ENCODE data around the gene MAPK10. TPM values are rescaled to one million over a fixed set of nuclear protein-coding genes. Genes with fewer than 3 reads are reported as not detected.

MAPK10 gene
- total RNA-seq, 2 experiments from 2014 or later = 0.28 to 0.36 TPM

GRCh38 chr4:86013621-86014020 is 346.2 kb downstream of the MAPK10 start:
- Histone ChIP-seq H3K36me3 (ENCODE audit: insufficient read depth, low read length) (no peaks in the 10 kb centered on the region), H3K27ac (ENCODE audit: low read depth in 1 of 2, low read length in 2 of 2) (no peak overlapping the region), H3K4me1 (ENCODE audit: insufficient read depth, low read length) (no peaks in the 10 kb centered on the region), H3K27me3 (ENCODE audit: control insufficient read depth in 1 of 2, insufficient read depth in 2 of 2, low read length in 2 of 2) (no peaks in the 10 kb centered on the region), H3K4me3 (ENCODE audit: low read length) (no peak overlapping the region), H3K9me3 (ENCODE audit: control insufficient read depth in 1 of 2, insufficient read depth in 1 of 2, low read length in 2 of 2) (no peaks in the 10 kb centered on the region)
- intact Hi-C loops (cut with DNase I, micrococcal nuclease) = no loop called here
- ChIA-PET CTCF (no interaction called here), POLR2A (no interaction called here)
- no peaks in the 10 kb centered on the region for H3K9me3 Mint-ChIP-seq
- DNase-seq (no peak), ATAC-seq (ENCODE audit: poor library complexity) (no peak)
- H3K4me1 Mint-ChIP-seq (ENCODE audit: low read depth) = no peaks in the 10 kb centered on the region
- no peak overlapping the region for H3K27ac Mint-ChIP-seq
- H3K36me3 Mint-ChIP-seq (ENCODE audit: low read depth) = no peaks in the 10 kb centered on the region
- TF ChIP-seq CTCF (IDR thresholded peaks at IDR 0.05) = no peak
- no peak overlapping the region for H3K4me3 Mint-ChIP-seq
- H3K27me3 Mint-ChIP-seq = no peaks in the 10 kb centered on the region

DNA sequence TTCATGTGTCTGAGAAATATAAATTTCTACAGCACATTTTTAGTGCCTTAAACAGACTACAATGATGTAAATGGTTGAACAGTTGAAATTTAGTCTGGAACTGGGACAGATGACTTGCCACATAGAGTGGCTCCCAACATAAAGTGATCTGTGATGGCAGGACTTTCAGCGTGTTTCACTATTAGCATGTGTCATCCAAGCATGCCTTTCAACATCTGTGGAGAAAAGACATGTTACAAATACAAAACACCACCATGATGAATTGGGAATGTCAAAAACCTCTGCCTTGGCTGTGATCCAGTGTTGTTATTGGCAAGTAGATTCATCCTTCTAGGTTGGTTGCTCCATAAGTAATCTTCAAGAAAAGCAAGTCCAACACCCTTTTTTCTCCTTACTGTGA is 348.7 kb downstream of the MAPK10 start:
- Mint-ChIP-seq H3K27ac (no peak overlapping the region), H3K36me3 (ENCODE audit: low read depth) (no peaks in the 10 kb centered on the region), H3K4me3 (no peak overlapping the region), H3K27me3 (no peaks in the 10 kb centered on the region), H3K9me3 (no peaks in the 10 kb centered on the region), H3K4me1 (ENCODE audit: low read depth) (no peaks in the 10 kb centered on the region)
- POLR2A ChIA-PET = no interaction called here
- DNase-seq (no peak), ATAC-seq (ENCODE audit: poor library complexity) (no peak)
- CTCF ChIA-PET = no interaction called here
- H3K27ac ChIP-seq (ENCODE audit: low read depth in 1 of 2, low read length in 2 of 2) = no peak overlapping the region
- H3K4me1 ChIP-seq (ENCODE audit: insufficient read depth, low read length) = no peaks in the 10 kb centered on the region
- TF ChIP-seq CTCF (IDR thresholded peaks at IDR 0.05) = no peak
- intact Hi-C loops (cut with DNase I, micrococcal nuclease) = no loop called here
- H3K4me3 ChIP-seq (ENCODE audit: low read length) = no peak overlapping the region
- H3K36me3 ChIP-seq (ENCODE audit: insufficient read depth, low read length) = no peaks in the 10 kb centered on the region
- no peaks in the 10 kb centered on the region for H3K27me3 ChIP-seq (ENCODE audit: control insufficient read depth in 1 of 2, insufficient read depth in 2 of 2, low read length in 2 of 2)
- no peaks in the 10 kb centered on the region for H3K9me3 ChIP-seq (ENCODE audit: control insufficient read depth in 1 of 2, insufficient read depth in 1 of 2, low read length in 2 of 2)

DNA sequence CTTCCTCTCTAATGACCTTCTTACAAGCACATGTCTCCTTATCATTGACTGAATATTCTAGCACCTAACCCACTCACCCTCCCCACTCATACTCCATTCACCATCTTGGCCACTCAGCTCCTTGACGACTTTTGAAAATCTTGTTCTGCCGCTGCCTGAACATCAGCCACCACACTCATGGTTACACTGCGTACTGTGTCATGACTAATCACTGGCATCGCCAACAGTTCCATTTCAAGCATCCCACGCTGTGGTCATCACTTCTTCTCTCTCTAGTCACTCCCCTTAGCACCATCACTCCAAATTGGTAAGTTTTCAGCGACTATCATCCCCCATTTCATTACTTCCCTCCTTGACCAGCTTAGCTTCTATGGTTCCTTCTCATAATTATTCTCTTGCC is 352.8 kb downstream of the MAPK10 start:
- ATAC-seq (ENCODE audit: poor library complexity) = no peak
- ChIA-PET CTCF (no interaction called here), POLR2A (no interaction called here)
- Histone ChIP-seq H3K27me3 (ENCODE audit: control insufficient read depth in 1 of 2, insufficient read depth in 2 of 2, low read length in 2 of 2) (no peaks in the 10 kb centered on the region), H3K4me3 (ENCODE audit: low read length) (no peak overlapping the region), H3K27ac (ENCODE audit: low read depth in 1 of 2, low read length in 2 of 2) (no peak overlapping the region), H3K36me3 (ENCODE audit: insufficient read depth, low read length) (no peaks in the 10 kb centered on the region), H3K4me1 (ENCODE audit: insufficient read depth, low read length) (no peaks in the 10 kb centered on the region), H3K9me3 (ENCODE audit: control insufficient read depth in 1 of 2, insufficient read depth in 1 of 2, low read length in 2 of 2) (no peaks in the 10 kb centered on the region)
- H3K27me3 Mint-ChIP-seq = no peaks in the 10 kb centered on the region
- DNase-seq = no peak
- no peak for TF ChIP-seq CTCF (IDR thresholded peaks at IDR 0.05)
- H3K4me3 Mint-ChIP-seq = no peak overlapping the region
- no peak overlapping the region for H3K27ac Mint-ChIP-seq
- intact Hi-C loops (cut with DNase I, micrococcal nuclease) = no loop called here
- H3K36me3 Mint-ChIP-seq (ENCODE audit: low read depth) = no peaks in the 10 kb centered on the region
- H3K9me3 Mint-ChIP-seq = no peaks in the 10 kb centered on the region
- H3K4me1 Mint-ChIP-seq (ENCODE audit: low read depth) = no peaks in the 10 kb centered on the region
